ENCODE measurements around the gene NHEJ1.
A peak's percentile ranks its signal among the peaks of the same experiment; 100 is the strongest.

NHEJ1 gene

GRCh38 chr2:219199470-219200211 is 39.0 kb upstream of the NHEJ1 start:
- no peak for ATAC-seq (replicated peaks)
- DNase-seq, result no peak
- Mint-ChIP-seq H3K9me3 (no peaks in the 10 kb centered on the region), H3K27me3 (peaks cover 11 to 13% of the 10 kb centered on the region in 2 donors), H3K36me3 (ENCODE audit: insufficient read depth) (peaks cover 6% of the 10 kb centered on the region), H3K4me1 (ENCODE audit: low read depth in 2 of 2) (peaks cover 11 to 15% of the 10 kb centered on the region in 2 donors), H3K4me3 (peak overlapping the region; percentile 80 to 82), H3K27ac (peak overlapping the region in 1 of 2 donors; percentile 90)

- no peak for DNase-seq
- no peak overlapping the region for H3K27ac Mint-ChIP-seq
- peaks cover 11 to 13% of the 10 kb centered on the region in 2 donors for H3K27me3 Mint-ChIP-seq
- peaks cover 11 to 15% of the 10 kb centered on the region in 2 donors for H3K4me1 Mint-ChIP-seq (ENCODE audit: low read depth in 2 of 2)
- peaks cover 6% of the 10 kb centered on the region for H3K36me3 Mint-ChIP-seq (ENCODE audit: insufficient read depth)
- H3K4me3 Mint-ChIP-seq, result peak overlapping the region in 1 of 2 donors; percentile 66
- ATAC-seq (replicated peaks), result no peak
- H3K9me3 Mint-ChIP-seq, result no peaks in the 10 kb centered on the region
Measured at GRCh38 chr2:219198974-219199373, 38.4 kb upstream of the NHEJ1 start.

GRCh38 chr2:219197388-219197787 is 36.8 kb upstream of the NHEJ1 start:
- H3K27ac Mint-ChIP-seq, result no peak overlapping the region
- H3K4me1 Mint-ChIP-seq (ENCODE audit: low read depth in 2 of 2), result peaks cover 11 to 15% of the 10 kb centered on the region in 2 donors
- peaks cover 11 to 13% of the 10 kb centered on the region in 2 donors for H3K27me3 Mint-ChIP-seq
- no peak overlapping the region for H3K4me3 Mint-ChIP-seq
- H3K9me3 Mint-ChIP-seq, result no peaks in the 10 kb centered on the region
- no peak for ATAC-seq (replicated peaks)
- H3K36me3 Mint-ChIP-seq (ENCODE audit: insufficient read depth), result peaks cover 6% of the 10 kb centered on the region
- DNase-seq, result no peak

GRCh38 chr2:219186754-219187456 is 26.3 kb upstream of the NHEJ1 start:
- peak overlapping the region in 1 of 2 donors; percentile 1 for H3K27ac Mint-ChIP-seq
- H3K4me3 Mint-ChIP-seq, result no peak overlapping the region
- H3K9me3 Mint-ChIP-seq, result no peaks in the 10 kb centered on the region
- no peak for DNase-seq
- ATAC-seq (replicated peaks), result no peak
- peaks cover 21% of the 10 kb centered on the region for H3K36me3 Mint-ChIP-seq (ENCODE audit: insufficient read depth)
- no peaks in the 10 kb centered on the region for H3K27me3 Mint-ChIP-seq
- peaks cover 0 to 11% of the 10 kb centered on the region in 2 donors for H3K4me1 Mint-ChIP-seq (ENCODE audit: low read depth in 2 of 2)

- Mint-ChIP-seq H3K4me1 (ENCODE audit: low read depth in 2 of 2) (peaks cover 17 to 24% of the 10 kb centered on the region in 2 donors), H3K36me3 (ENCODE audit: insufficient read depth) (peaks cover 34% of the 10 kb centered on the region)
Measured at GRCh38 chr2:219184121-219184520, 23.5 kb upstream of the NHEJ1 start.

GRCh38 chr2:219183151-219183772 is 22.6 kb upstream of the NHEJ1 start:
- Mint-ChIP-seq H3K36me3 (ENCODE audit: insufficient read depth) (peaks cover 43% of the 10 kb centered on the region), H3K27ac (peak overlapping the region in 1 of 2 donors; percentile 81), H3K4me3 (no peak overlapping the region), H3K4me1 (ENCODE audit: low read depth in 2 of 2) (peaks cover 22 to 30% of the 10 kb centered on the region in 2 donors), H3K27me3 (no peaks in the 10 kb centered on the region), H3K9me3 (no peaks in the 10 kb centered on the region)
- DNase-seq (no peak), ATAC-seq (replicated peaks) (no peak)

More at GRCh38 chr2:219184121-219184520, 23.5 kb upstream of the NHEJ1 start:
- no peaks in the 10 kb centered on the region for H3K27me3 Mint-ChIP-seq
- ATAC-seq (replicated peaks) (no peak), DNase-seq (no peak)
- no peak overlapping the region for H3K27ac Mint-ChIP-seq
- no peaks in the 10 kb centered on the region for H3K9me3 Mint-ChIP-seq
- no peak overlapping the region for H3K4me3 Mint-ChIP-seq

- H3K4me3 Mint-ChIP-seq, result no peak overlapping the region
- DNase-seq (no peak), ATAC-seq (replicated peaks) (no peak)
- peak overlapping the region in 1 of 2 donors; percentile 81 for H3K27ac Mint-ChIP-seq
- peaks cover 25 to 31% of the 10 kb centered on the region in 2 donors for H3K4me1 Mint-ChIP-seq (ENCODE audit: low read depth in 2 of 2)
- H3K27me3 Mint-ChIP-seq, result no peaks in the 10 kb centered on the region
- peaks cover 50% of the 10 kb centered on the region for H3K36me3 Mint-ChIP-seq (ENCODE audit: insufficient read depth)
- no peaks in the 10 kb centered on the region for H3K9me3 Mint-ChIP-seq
Measured at GRCh38 chr2:219182331-219183150, 21.9 kb upstream of the NHEJ1 start.

- no peaks in the 10 kb centered on the region for H3K27me3 Mint-ChIP-seq
- no peak for DNase-seq
- peaks cover 31 to 36% of the 10 kb centered on the region in 2 donors for H3K4me1 Mint-ChIP-seq (ENCODE audit: low read depth in 2 of 2)
- H3K27ac Mint-ChIP-seq, result peak overlapping the region; percentile 49 to 81
- no peak for ATAC-seq (replicated peaks)
- no peak overlapping the region for H3K4me3 Mint-ChIP-seq
- H3K36me3 Mint-ChIP-seq (ENCODE audit: insufficient read depth), result peaks cover 53% of the 10 kb centered on the region
- H3K9me3 Mint-ChIP-seq, result no peaks in the 10 kb centered on the region
Measured at GRCh38 chr2:219181531-219181930, 20.9 kb upstream of the NHEJ1 start.

GRCh38 chr2:219180961-219181360 is 20.3 kb upstream of the NHEJ1 start:
- H3K4me1 Mint-ChIP-seq (ENCODE audit: low read depth in 2 of 2), result peaks cover 33 to 40% of the 10 kb centered on the region in 2 donors
- H3K27ac Mint-ChIP-seq, result peak overlapping the region in 1 of 2 donors; percentile 81
- peaks cover 53% of the 10 kb centered on the region for H3K36me3 Mint-ChIP-seq (ENCODE audit: insufficient read depth)

GRCh38 chr2:219179601-219180465 is 19.2 kb upstream of the NHEJ1 start:
- Mint-ChIP-seq H3K4me1 (ENCODE audit: low read depth in 2 of 2) (peaks cover 40 to 43% of the 10 kb centered on the region in 2 donors), H3K27ac (peak overlapping the region; percentile 97 to 98), H3K36me3 (ENCODE audit: insufficient read depth) (peaks cover 50% of the 10 kb centered on the region), H3K4me3 (peak overlapping the region; percentile 87 to 98), H3K27me3 (no peaks in the 10 kb centered on the region), H3K9me3 (no peaks in the 10 kb centered on the region)
- no peak for DNase-seq
- no peak for ATAC-seq (replicated peaks)

More at GRCh38 chr2:219180961-219181360, 20.3 kb upstream of the NHEJ1 start:
- DNase-seq, result no peak
- Mint-ChIP-seq H3K4me3 (no peak overlapping the region), H3K9me3 (no peaks in the 10 kb centered on the region), H3K27me3 (no peaks in the 10 kb centered on the region)
- no peak for ATAC-seq (replicated peaks)

- H3K4me1 Mint-ChIP-seq (ENCODE audit: low read depth in 2 of 2), result peaks cover 50 to 51% of the 10 kb centered on the region in 2 donors
- H3K36me3 Mint-ChIP-seq (ENCODE audit: insufficient read depth), result peaks cover 51% of the 10 kb centered on the region
- no peaks in the 10 kb centered on the region for H3K27me3 Mint-ChIP-seq
- no peaks in the 10 kb centered on the region for H3K9me3 Mint-ChIP-seq
- DNase-seq (peak in 1 of 3 experiments; percentile 8), ATAC-seq (replicated peaks) (peak; percentile 7)
- H3K4me3 Mint-ChIP-seq, result peak overlapping the region; percentile 87 to 98
- peak overlapping the region; percentile 97 to 98 for H3K27ac Mint-ChIP-seq
Measured at GRCh38 chr2:219178377-219179175, 18.0 kb upstream of the NHEJ1 start.
